ENCODE measurements around the gene TMEM87B.

Gene TMEM87B, protein sequence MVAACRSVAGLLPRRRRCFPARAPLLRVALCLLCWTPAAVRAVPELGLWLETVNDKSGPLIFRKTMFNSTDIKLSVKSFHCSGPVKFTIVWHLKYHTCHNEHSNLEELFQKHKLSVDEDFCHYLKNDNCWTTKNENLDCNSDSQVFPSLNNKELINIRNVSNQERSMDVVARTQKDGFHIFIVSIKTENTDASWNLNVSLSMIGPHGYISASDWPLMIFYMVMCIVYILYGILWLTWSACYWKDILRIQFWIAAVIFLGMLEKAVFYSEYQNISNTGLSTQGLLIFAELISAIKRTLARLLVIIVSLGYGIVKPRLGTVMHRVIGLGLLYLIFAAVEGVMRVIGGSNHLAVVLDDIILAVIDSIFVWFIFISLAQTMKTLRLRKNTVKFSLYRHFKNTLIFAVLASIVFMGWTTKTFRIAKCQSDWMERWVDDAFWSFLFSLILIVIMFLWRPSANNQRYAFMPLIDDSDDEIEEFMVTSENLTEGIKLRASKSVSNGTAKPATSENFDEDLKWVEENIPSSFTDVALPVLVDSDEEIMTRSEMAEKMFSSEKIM

GRCh38 chr2:112054847-112055729 lies at the start of gene TMEM87B:
TSS of gene TMEM87B (plus strand) at chr2:112055269. CDS start at chr2:112055592, 323 bp downstream.
- peaks cover 12% of the 10 kb centered on the region for H3K36me3 Mint-ChIP-seq (ENCODE audit: low read depth)
- H3K27me3 Mint-ChIP-seq: no peaks in the 10 kb centered on the region
- peaks cover 40% of the 10 kb centered on the region for H3K4me1 Mint-ChIP-seq (ENCODE audit: low read depth)
- H3K4me3 Mint-ChIP-seq: peak within 1 kb of the TSS; percentile 94
- H3K27ac Mint-ChIP-seq: peak within 1 kb of the TSS; percentile 98
- no peaks in the 10 kb centered on the region for H3K9me3 Mint-ChIP-seq

DNA sequence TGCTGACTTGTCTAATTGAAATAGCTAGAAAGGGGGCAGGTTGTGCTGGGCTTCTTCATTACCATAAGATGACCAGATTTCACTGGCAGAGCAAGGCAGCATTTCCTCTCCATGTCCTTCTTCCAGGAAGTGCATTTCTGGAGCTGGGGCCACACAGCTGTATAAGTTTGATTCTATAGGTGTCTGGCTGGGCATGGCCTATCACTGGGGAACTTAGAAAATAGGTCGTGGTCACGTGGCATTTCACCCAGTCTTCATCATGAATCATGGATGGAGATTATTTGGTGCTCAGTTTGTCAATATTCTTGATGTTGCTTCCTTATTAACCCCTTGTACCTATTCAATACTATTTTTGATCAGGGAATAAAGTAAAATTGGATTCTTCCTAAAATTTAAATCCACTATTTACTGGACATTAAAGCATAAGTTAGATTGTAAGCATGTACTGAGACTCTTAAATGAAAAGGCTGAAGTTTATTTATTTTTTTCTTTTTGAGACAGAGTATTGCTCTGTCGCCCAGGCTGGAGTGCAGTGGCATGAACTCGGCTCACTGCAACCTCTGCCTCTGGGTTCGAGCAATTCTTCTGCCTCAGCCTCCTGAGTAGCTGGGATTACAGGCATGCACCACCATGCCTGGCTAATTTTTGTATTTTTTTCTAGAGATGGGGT lies 49.5 kb upstream of the TMEM87B start:
- Mint-ChIP-seq H3K27ac (no peak overlapping the region), H3K36me3 (ENCODE audit: low read depth) (no peaks in the 10 kb centered on the region), H3K27me3 (peaks cover 6% of the 10 kb centered on the region), H3K4me1 (ENCODE audit: low read depth) (peaks cover 13% of the 10 kb centered on the region), H3K9me3 (no peaks in the 10 kb centered on the region), H3K4me3 (no peak overlapping the region)

DNA sequence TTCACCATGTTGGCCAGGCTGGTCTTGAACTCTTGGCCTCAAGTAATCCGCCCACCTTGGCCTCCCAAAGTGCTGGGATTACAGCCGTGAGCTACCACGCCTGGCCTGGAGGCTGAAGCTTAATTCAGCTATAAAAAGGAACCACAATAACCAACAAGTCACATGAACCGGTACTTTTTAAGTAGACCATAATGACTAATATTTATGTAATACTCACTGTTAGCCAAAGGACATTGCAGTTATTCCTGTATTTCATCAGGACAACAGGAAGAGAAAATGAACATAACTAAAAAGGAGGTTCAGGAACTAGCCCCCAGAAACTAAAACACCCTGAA lies 49.0 kb upstream of the TMEM87B start:
- H3K4me3 Mint-ChIP-seq: no peak overlapping the region
- H3K9me3 Mint-ChIP-seq: no peaks in the 10 kb centered on the region
- peaks cover 9% of the 10 kb centered on the region for H3K4me1 Mint-ChIP-seq (ENCODE audit: low read depth)
- H3K27me3 Mint-ChIP-seq: peaks cover 3% of the 10 kb centered on the region
- H3K36me3 Mint-ChIP-seq (ENCODE audit: low read depth): no peaks in the 10 kb centered on the region
- H3K27ac Mint-ChIP-seq: no peak overlapping the region

DNA sequence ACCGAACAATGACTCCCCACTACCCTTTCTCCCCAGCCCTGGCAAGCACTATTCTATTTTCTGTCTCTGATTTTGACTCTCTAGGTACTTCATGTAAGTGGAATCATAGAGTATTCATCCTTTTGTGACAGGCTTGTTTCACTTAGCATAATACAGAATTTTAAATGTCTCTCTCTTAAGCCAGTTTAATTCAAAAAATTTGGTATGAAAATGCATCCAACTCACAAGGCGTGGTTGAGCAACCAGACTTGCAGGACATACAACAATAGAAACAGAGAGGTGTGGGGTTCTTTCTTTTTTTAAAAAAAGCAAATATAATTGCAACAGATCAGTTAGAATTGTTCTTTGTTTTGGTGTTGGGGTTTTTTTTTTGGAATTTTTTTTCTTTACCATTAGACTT lies 47.6 kb upstream of the TMEM87B start:
- H3K9me3 Mint-ChIP-seq: no peaks in the 10 kb centered on the region
- no peak overlapping the region for H3K27ac Mint-ChIP-seq
- H3K27me3 Mint-ChIP-seq: no peaks in the 10 kb centered on the region

DNA sequence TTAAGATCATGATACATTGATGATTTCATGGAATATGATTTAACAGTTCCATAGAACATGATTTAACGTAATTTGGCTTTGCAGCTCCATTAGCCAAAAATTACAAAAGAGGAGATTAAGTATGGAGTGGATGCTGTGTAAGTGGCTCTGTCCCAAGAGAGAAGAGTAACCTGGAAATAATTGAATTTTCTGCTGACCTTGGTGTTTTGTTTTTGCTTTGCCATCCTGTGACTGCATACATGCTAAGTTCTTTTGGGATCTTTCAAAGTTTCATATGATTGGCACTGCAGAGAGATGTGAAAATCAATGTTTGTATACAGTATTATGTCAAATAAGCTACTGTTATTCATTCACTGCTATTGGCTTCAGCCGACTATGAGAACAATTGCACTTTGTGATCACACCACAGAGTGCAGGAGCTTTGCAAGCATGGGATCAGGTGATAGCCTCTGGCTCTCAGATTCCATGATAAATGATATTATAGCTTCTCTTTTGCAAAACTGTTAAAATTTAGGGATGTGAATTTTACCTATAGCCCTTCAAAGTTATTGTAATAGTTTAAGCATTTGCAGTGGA lies 46.1 kb upstream of the TMEM87B start:
- Mint-ChIP-seq H3K4me1 (ENCODE audit: low read depth) (no peaks in the 10 kb centered on the region), H3K27me3 (no peaks in the 10 kb centered on the region), H3K27ac (no peak overlapping the region), H3K4me3 (no peak overlapping the region), H3K36me3 (ENCODE audit: low read depth) (no peaks in the 10 kb centered on the region), H3K9me3 (no peaks in the 10 kb centered on the region)

More for the DNA sequence above, 47.6 kb upstream of the TMEM87B start:
- no peaks in the 10 kb centered on the region for H3K4me1 Mint-ChIP-seq (ENCODE audit: low read depth)
- H3K4me3 Mint-ChIP-seq: no peak overlapping the region
- H3K36me3 Mint-ChIP-seq (ENCODE audit: low read depth): no peaks in the 10 kb centered on the region

DNA sequence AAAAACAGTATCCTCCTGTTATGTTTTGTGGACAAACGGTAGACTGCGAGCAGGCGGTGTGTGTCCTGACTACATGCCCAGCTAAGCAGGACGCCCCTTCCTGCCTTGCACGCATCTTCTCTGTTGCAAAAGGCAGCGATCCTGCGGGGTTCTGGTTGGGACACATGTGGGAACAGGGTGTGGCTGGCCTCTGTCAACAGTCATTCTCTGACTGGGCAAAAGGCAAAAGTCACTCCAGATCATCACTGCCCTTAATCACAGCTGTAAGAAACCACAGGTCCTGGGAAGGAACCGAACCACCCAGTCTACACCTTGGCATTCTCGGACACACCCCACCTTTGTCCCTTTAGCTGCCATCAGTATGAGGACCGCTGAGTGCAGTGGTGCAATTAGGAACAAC lies 44.3 kb upstream of the TMEM87B start:
- Mint-ChIP-seq H3K4me1 (ENCODE audit: low read depth) (no peaks in the 10 kb centered on the region), H3K27ac (no peak overlapping the region), H3K9me3 (no peaks in the 10 kb centered on the region), H3K36me3 (ENCODE audit: low read depth) (no peaks in the 10 kb centered on the region), H3K27me3 (no peaks in the 10 kb centered on the region), H3K4me3 (no peak overlapping the region)

DNA sequence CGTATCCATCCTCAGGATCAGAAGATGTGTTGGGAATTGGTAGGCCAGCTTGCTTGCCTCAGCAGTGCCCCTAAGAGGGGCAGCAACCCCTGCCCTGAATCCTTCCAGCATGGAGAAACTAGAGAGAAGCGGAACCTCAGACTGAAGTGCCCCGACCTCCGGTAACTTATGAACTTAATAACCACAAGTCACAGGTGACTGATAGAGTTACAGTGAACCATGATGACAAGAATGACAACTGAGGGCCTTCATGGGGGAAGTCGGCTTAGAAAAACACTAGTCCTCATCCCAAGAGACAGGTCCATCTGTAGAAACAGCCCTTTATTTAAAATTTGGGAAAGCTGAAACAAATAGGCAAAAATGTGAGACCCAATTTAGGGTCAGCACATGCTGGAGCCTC lies 42.5 kb upstream of the TMEM87B start:
- Mint-ChIP-seq H3K36me3 (ENCODE audit: low read depth) (no peaks in the 10 kb centered on the region), H3K9me3 (no peaks in the 10 kb centered on the region), H3K4me3 (no peak overlapping the region), H3K27ac (no peak overlapping the region), H3K4me1 (ENCODE audit: low read depth) (no peaks in the 10 kb centered on the region), H3K27me3 (peaks cover 8% of the 10 kb centered on the region)

DNA sequence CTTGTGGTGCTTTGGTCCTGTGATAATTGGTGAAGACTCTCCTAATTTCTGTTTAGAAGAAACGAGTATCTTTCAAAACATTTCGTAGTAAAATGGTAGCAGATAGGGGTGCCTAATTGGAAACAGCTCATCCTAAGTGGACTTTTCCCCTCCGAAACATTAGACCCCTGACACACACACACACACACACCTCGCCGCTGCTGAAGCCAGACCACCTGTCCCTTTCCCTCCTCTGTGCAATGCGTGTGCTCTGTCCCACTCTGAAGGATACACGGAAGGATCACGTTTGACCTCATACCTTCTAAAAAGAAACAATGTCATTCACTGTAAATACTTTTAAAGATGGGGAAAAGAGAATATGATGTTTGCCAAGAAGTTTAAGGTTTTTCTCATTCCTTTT lies 36.2 kb upstream of the TMEM87B start:
- H3K9me3 Mint-ChIP-seq: no peaks in the 10 kb centered on the region
- no peak overlapping the region for H3K27ac Mint-ChIP-seq
- H3K4me3 Mint-ChIP-seq: no peak overlapping the region
- H3K27me3 Mint-ChIP-seq: peaks cover 18% of the 10 kb centered on the region
- H3K36me3 Mint-ChIP-seq (ENCODE audit: low read depth): no peaks in the 10 kb centered on the region
- H3K4me1 Mint-ChIP-seq (ENCODE audit: low read depth): no peaks in the 10 kb centered on the region

DNA sequence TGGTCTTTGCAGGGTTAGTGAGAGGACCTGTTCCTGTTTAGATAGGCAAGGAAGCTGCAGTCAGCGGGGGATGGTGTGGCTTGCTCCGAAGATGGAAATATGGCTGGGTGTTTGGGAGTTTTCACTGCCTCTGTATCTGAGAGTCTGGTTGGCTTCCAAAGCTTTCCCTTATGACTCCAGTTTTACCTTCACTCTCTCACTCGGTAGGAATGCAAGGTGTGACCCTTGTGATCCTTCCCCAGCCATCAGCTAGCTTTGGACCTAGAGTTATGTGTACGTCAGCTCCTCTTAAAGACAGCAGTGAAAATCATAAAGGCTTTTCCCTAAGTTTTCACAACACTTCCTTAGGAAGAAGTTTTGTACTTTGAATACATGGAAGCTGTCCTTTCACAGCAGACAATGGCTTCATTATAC lies 35.5 kb upstream of the TMEM87B start:
- no peak overlapping the region for H3K27ac Mint-ChIP-seq
- no peaks in the 10 kb centered on the region for H3K9me3 Mint-ChIP-seq
- H3K27me3 Mint-ChIP-seq: peaks cover 18% of the 10 kb centered on the region
- no peaks in the 10 kb centered on the region for H3K4me1 Mint-ChIP-seq (ENCODE audit: low read depth)
- no peak overlapping the region for H3K4me3 Mint-ChIP-seq
- no peaks in the 10 kb centered on the region for H3K36me3 Mint-ChIP-seq (ENCODE audit: low read depth)

GRCh38 chr2:112020561-112020960 lies 34.5 kb upstream of the TMEM87B start:
- no peaks in the 10 kb centered on the region for H3K4me1 Mint-ChIP-seq (ENCODE audit: low read depth)
- H3K27me3 Mint-ChIP-seq: peaks cover 18% of the 10 kb centered on the region
- no peak overlapping the region for H3K4me3 Mint-ChIP-seq
- H3K36me3 Mint-ChIP-seq (ENCODE audit: low read depth): no peaks in the 10 kb centered on the region
- no peak overlapping the region for H3K27ac Mint-ChIP-seq
- no peaks in the 10 kb centered on the region for H3K9me3 Mint-ChIP-seq

DNA sequence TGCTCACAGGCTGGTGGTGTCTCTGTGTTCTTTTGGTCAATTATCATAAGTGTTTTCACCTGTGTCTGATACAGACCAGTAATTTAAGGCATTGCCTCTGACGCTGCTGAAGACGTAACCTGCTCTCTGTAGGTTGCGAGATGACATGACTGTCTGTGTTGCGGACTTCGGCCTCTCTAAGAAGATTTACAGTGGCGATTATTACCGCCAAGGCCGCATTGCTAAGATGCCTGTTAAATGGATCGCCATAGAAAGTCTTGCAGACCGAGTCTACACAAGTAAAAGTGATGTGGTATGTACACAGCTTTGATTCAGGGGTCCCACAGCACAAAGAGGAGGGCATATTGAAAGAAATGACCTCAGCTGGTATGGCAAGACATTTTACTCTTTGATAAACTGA lies 33.8 kb upstream of the TMEM87B start:
- H3K9me3 Mint-ChIP-seq: no peaks in the 10 kb centered on the region

GRCh38 chr2:112021781-112022231 lies 33.3 kb upstream of the TMEM87B start:
- H3K27ac Mint-ChIP-seq: no peak overlapping the region
- H3K27me3 Mint-ChIP-seq: peaks cover 12% of the 10 kb centered on the region
- no peak overlapping the region for H3K4me3 Mint-ChIP-seq
- no peaks in the 10 kb centered on the region for H3K36me3 Mint-ChIP-seq (ENCODE audit: low read depth)
- no peaks in the 10 kb centered on the region for H3K9me3 Mint-ChIP-seq
- H3K4me1 Mint-ChIP-seq (ENCODE audit: low read depth): no peaks in the 10 kb centered on the region

More for the DNA sequence above, 33.8 kb upstream of the TMEM87B start:
- H3K27ac Mint-ChIP-seq: no peak overlapping the region
- H3K36me3 Mint-ChIP-seq (ENCODE audit: low read depth): no peaks in the 10 kb centered on the region
- H3K4me1 Mint-ChIP-seq (ENCODE audit: low read depth): no peaks in the 10 kb centered on the region
- H3K4me3 Mint-ChIP-seq: no peak overlapping the region
- peaks cover 17% of the 10 kb centered on the region for H3K27me3 Mint-ChIP-seq

DNA sequence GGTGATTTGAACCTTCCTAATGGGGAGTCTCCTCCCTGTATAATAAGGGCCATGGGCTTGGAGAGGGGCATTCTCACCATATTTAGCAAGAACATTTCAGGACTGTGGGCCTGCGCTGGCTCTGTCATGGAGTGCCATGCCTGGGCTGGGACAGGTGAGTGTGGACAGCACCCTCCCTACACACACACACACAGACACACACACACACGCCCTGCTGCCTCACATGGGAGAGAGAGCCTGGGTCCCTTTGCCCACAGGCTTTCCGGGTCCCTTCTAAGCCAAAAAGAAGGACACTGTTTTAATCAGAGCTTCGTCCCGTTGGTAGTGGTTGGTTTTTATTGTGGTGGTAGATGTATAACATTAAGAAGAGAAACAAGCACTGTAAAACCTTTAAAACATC lies 31.4 kb upstream of the TMEM87B start:
- Mint-ChIP-seq H3K36me3 (ENCODE audit: low read depth) (no peaks in the 10 kb centered on the region), H3K4me3 (no peak overlapping the region), H3K4me1 (ENCODE audit: low read depth) (no peaks in the 10 kb centered on the region), H3K27ac (no peak overlapping the region), H3K27me3 (peaks cover 7% of the 10 kb centered on the region), H3K9me3 (no peaks in the 10 kb centered on the region)

DNA sequence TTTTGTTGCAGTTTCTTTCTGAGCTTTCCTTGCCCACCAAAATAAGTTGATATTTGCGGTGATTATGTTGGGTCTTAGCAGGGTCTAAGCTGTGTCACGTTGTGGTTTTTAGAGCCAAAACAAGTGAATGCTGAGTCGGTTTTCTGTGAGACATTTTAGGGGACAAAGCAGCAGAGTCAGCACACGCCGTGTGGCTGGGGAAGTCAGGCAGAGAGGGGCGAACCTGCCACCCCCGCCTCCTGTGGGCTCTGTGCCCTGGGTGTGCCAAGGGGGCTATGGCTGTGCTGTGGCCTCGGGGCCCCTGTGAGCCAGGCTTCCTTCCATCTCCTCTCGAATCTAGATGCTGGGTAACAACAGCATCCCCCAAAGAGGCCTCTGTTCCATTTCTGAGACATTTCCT lies 30.8 kb upstream of the TMEM87B start:
- no peak overlapping the region for H3K4me3 Mint-ChIP-seq
- H3K27ac Mint-ChIP-seq: no peak overlapping the region
- H3K4me1 Mint-ChIP-seq (ENCODE audit: low read depth): no peaks in the 10 kb centered on the region
- H3K9me3 Mint-ChIP-seq: no peaks in the 10 kb centered on the region
- H3K36me3 Mint-ChIP-seq (ENCODE audit: low read depth): no peaks in the 10 kb centered on the region
- H3K27me3 Mint-ChIP-seq: peaks cover 3% of the 10 kb centered on the region

All from stimulated activated naive CD8-positive, alpha-beta T cell treated with anti-CD3 and anti-CD28 coated beads, Interleukin-15, Interleukin-2, amounts not matched to agents 100 ng/mL and 50 ng/mL, for 24 hours (primary cell).